GM21423 (cell line): ENCODE measurements around the gene OR51A4.
"Not testable (repeated sequence)": the region's sequence is repeated elsewhere in the genome, so short reads cannot be mapped to it uniquely, and the experiment has no call there.

Source experiments
- ATAC-seq: cut with Tn5 transposase; IDR thresholded peaks from one replicate; pipeline ENCODE4 v1.9.1; 2021; ENCODE audit warnings: mild to moderate bottlenecking, moderate library complexity; ENCODE audit not compliant: unreplicated experiment

The OR51A4 gene

GRCh38 chr11:4947505-4947904 is at the start of gene OR51A4:
TSS of gene OR51A4 (minus strand) at chr11:4947605. CDS start at chr11:4947100, 505 bp downstream.
- ATAC-seq = no peak

- ATAC-seq = no peak
These were observed 47.1 kb upstream of the OR51A4 start, which contains the start of gene OR51L1 for GRCh38 chr11:4994551-4994950. TSS of gene OR51L1 (plus strand) at chr11:4994851. CDS start at chr11:4998983, 4,132 bp downstream.

- no peak for ATAC-seq
These were observed 43.7 kb upstream of the OR51A4 start for GRCh38 chr11:4991060-4991459.

- no peak for ATAC-seq
These were observed 36.4 kb upstream of the OR51A4 start for GRCh38 chr11:4983841-4984240.

- no peak for ATAC-seq
These were observed 35.3 kb upstream of the OR51A4 start for GRCh38 chr11:4982678-4983077.

- ATAC-seq = no peak
These were observed 31.6 kb upstream of the OR51A4 start for GRCh38 chr11:4979036-4979435.

- no peak for ATAC-seq
These were observed 28.0 kb upstream of the OR51A4 start for GRCh38 chr11:4975436-4975835.

- ATAC-seq = no peak
These were observed 15.4 kb upstream of the OR51A4 start for GRCh38 chr11:4962816-4963215.

GRCh38 chr11:4960877-4961276 is 13.5 kb upstream of the OR51A4 start:
- ATAC-seq = no peak

GRCh38 chr11:4957396-4957795 is 10.0 kb upstream of the OR51A4 start:
- no peak for ATAC-seq

GRCh38 chr11:4955613-4956012 is 8.2 kb upstream of the OR51A4 start, which contains the start of gene OR51A2:
TSS of gene OR51A2 (minus strand) at chr11:4955713. CDS start at chr11:4955713, 0 bp downstream.
- not testable (repeated sequence) for ATAC-seq

- no peak for ATAC-seq
These were observed 10.7 kb downstream of the OR51A4 start for GRCh38 chr11:4936745-4937144.

- no peak for ATAC-seq
These were observed 14.7 kb downstream of the OR51A4 start for GRCh38 chr11:4932751-4933150.

GRCh38 chr11:4926608-4927007 is 20.8 kb downstream of the OR51A4 start:
- ATAC-seq = no peak

GRCh38 chr11:4924239-4924638 is 23.2 kb downstream of the OR51A4 start, which contains the start of gene OR51G1:
TSS of gene OR51G1 (minus strand) at chr11:4924339. CDS start at chr11:4924339, 0 bp downstream.
- no peak for ATAC-seq

GRCh38 chr11:4922304-4922703 is 25.1 kb downstream of the OR51A4 start:
- no peak for ATAC-seq

GRCh38 chr11:4921796-4922195 is 25.6 kb downstream of the OR51A4 start:
- no peak for ATAC-seq

GRCh38 chr11:4919250-4919649 is 28.2 kb downstream of the OR51A4 start, which contains the start of gene OR51G2:
TSS of gene OR51G2 (minus strand) at chr11:4919350. CDS start at chr11:4915663, 3,687 bp downstream.
- ATAC-seq = no peak

GRCh38 chr11:4916581-4916980 is 30.8 kb downstream of the OR51A4 start:
- ATAC-seq = no peak

- ATAC-seq = no peak
These were observed 43.9 kb downstream of the OR51A4 start, which contains the start of gene OR51A7 for GRCh38 chr11:4903484-4903883. TSS of gene OR51A7 (plus strand) at chr11:4903783. CDS start at chr11:4907370, 3,587 bp downstream.
